ENCODE results near the gene ZNF664.

The ZNF664 gene

GRCh38 chr12:124055066-124055465 lies 82.1 kb downstream of the ZNF664 start:
- TF ChIP-seq PKNOX1 (IDR thresholded peaks at IDR 0.05) = no peak
- no peak for TF ChIP-seq ZNF384 (IDR thresholded peaks at IDR 0.05)
- TF ChIP-seq NFRKB (IDR thresholded peaks at IDR 0.05) = no peak
- TF ChIP-seq SUZ12 (IDR thresholded peaks at IDR 0.05) = no peak
- no peak for TF ChIP-seq ELF4 (IDR thresholded peaks at IDR 0.05)
- TF ChIP-seq L3MBTL2 (conservative IDR thresholded peaks at IDR 0.05) = no peak
- TF ChIP-seq CTBP1 (IDR thresholded peaks at IDR 0.05; ENCODE audit: borderline replicate concordance) = no peak
- TF ChIP-seq SP1 (IDR thresholded peaks at IDR 0.05) = no peak
- no peak for TF ChIP-seq ARNT (IDR thresholded peaks at IDR 0.05)
- no peak for TF ChIP-seq FOXM1 (IDR thresholded peaks at IDR 0.05; ENCODE audit: borderline replicate concordance)
- no peak for TF ChIP-seq HDGF (IDR thresholded peaks at IDR 0.05; ENCODE audit: borderline replicate concordance)
- TF ChIP-seq FOXK2 (IDR thresholded peaks at IDR 0.05) = no peak
- no peak for TF ChIP-seq TARDBP (IDR thresholded peaks at IDR 0.05)
- no peak for TF ChIP-seq BHLHE40 (IDR thresholded peaks at IDR 0.05; ENCODE audit: borderline replicate concordance)
- TF ChIP-seq LEF1 (IDR thresholded peaks at IDR 0.05; ENCODE audit: borderline replicate concordance) = no peak
- no peak for TF ChIP-seq FOXA1 (IDR thresholded peaks at IDR 0.05)
- ChIA-PET CTCF (no interaction called here), POLR2A (no interaction called here)
- DNase-seq (ENCODE audit: extremely low spot score) = no peak

GRCh38 chr12:124057691-124058090 lies 84.7 kb downstream of the ZNF664 start:
- DNase-seq (ENCODE audit: extremely low spot score) = no peak
- TF ChIP-seq ARNT (IDR thresholded peaks at IDR 0.05) (no peak), TARDBP (IDR thresholded peaks at IDR 0.05) (no peak), L3MBTL2 (conservative IDR thresholded peaks at IDR 0.05) (no peak), BHLHE40 (IDR thresholded peaks at IDR 0.05; ENCODE audit: borderline replicate concordance) (no peak), HDGF (IDR thresholded peaks at IDR 0.05; ENCODE audit: borderline replicate concordance) (no peak), PKNOX1 (IDR thresholded peaks at IDR 0.05) (no peak), NFRKB (IDR thresholded peaks at IDR 0.05) (no peak), LEF1 (IDR thresholded peaks at IDR 0.05; ENCODE audit: borderline replicate concordance) (no peak), CTBP1 (IDR thresholded peaks at IDR 0.05; ENCODE audit: borderline replicate concordance) (no peak)
- ChIA-PET CTCF (no interaction called here), POLR2A (no interaction called here)

- DNase-seq (ENCODE audit: extremely low spot score) = no peak
- POLR2A ChIA-PET = no interaction called here
- CTCF ChIA-PET = no interaction called here
- no peak for TF ChIP-seq FOXA1 (IDR thresholded peaks at IDR 0.05)
- TF ChIP-seq SUZ12 (IDR thresholded peaks at IDR 0.05) = no peak
- no peak for TF ChIP-seq BHLHE40 (IDR thresholded peaks at IDR 0.05; ENCODE audit: borderline replicate concordance)
- no peak for TF ChIP-seq ARNT (IDR thresholded peaks at IDR 0.05)
Observed at GRCh38 chr12:124059752-124060151, 86.7 kb downstream of the ZNF664 start.

Data from HEK293T (cell line).